Fibroblast of lung (primary cell): ENCODE results near the gene BIVM.

Source experiments
- EZH2 ChIP-seq: IDR thresholded peaks from 2 replicates; pipeline ENCODE4 v1.5.1; 2012; ENCODE audit warnings: low read length, control low read depth, mild to moderate bottlenecking; ENCODE audit errors: missing control alignments
- TF ChIP-seq, protein P1 (sequence below), 2 donors: IDR thresholded peaks in 1 of 2; conservative IDR thresholded peaks in 1 of 2; 1 replicate in 1 of 2; 2 replicates in 1 of 2; pipeline ENCODE4 v1.5.1; 2011 to 2012; ENCODE audit warnings: low read length in 2 of 2, control low read depth in 1 of 2, inconsistent platforms in 1 of 2, low read depth in 1 of 2, mild to moderate bottlenecking in 1 of 2

DNA sequence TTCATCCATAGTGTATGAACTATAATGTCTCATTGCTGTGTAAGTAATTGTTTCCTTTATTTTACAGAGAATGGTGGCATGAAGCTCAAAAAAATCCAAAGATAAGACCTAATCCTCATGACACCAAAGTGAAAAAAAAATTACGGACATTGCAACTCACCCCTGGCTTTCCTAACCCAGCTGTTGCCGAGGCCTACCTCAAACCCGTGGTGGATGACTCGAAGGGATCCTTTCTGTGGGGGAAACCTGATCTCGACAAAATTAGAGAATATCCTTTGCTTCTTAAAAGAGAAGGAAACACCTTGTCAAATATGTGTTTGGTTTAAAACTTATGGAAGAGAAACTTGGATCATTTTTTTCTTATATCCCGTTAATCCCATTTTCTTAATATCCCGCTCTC is 73.2 kb downstream of the BIVM start:
- TF ChIP-seq, protein P1, sequence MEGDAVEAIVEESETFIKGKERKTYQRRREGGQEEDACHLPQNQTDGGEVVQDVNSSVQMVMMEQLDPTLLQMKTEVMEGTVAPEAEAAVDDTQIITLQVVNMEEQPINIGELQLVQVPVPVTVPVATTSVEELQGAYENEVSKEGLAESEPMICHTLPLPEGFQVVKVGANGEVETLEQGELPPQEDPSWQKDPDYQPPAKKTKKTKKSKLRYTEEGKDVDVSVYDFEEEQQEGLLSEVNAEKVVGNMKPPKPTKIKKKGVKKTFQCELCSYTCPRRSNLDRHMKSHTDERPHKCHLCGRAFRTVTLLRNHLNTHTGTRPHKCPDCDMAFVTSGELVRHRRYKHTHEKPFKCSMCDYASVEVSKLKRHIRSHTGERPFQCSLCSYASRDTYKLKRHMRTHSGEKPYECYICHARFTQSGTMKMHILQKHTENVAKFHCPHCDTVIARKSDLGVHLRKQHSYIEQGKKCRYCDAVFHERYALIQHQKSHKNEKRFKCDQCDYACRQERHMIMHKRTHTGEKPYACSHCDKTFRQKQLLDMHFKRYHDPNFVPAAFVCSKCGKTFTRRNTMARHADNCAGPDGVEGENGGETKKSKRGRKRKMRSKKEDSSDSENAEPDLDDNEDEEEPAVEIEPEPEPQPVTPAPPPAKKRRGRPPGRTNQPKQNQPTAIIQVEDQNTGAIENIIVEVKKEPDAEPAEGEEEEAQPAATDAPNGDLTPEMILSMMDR (conservative IDR thresholded peaks at IDR 0.05 in 1 of 2, IDR thresholded peaks at IDR 0.05 in 1 of 2; ENCODE audit: low read depth in 1 of 2, low read length in 2 of 2): no peak
- TF ChIP-seq EZH2: no peak
